NCI-H2227 (cell line): ENCODE measurements around the gene C2CD4C.
"Not testable (repeated sequence)": the region's sequence is repeated elsewhere in the genome, so short reads cannot be mapped to it uniquely, and the experiment has no call there.

Source experiments
- DNase-seq: peaks from one replicate; lab custom pipeline; 2025; ENCODE audit not compliant: unreplicated experiment; lab: John Stamatoyannopoulos, UW

C2CD4C gene

GRCh38 chr19:401866-402511, 7.0 kb downstream of the C2CD4C start:
- DNase-seq: peak; percentile 67

- no peak for DNase-seq
Measured at GRCh38 chr19:400976-401865, 7.7 kb downstream of the C2CD4C start.

- no peak for DNase-seq
Measured at GRCh38 chr19:399370-399769, 9.6 kb downstream of the C2CD4C start.

GRCh38 chr19:398719-399118, 10.2 kb downstream of the C2CD4C start:
- DNase-seq: no peak

GRCh38 chr19:397941-398706, 10.8 kb downstream of the C2CD4C start:
- DNase-seq: no peak

GRCh38 chr19:397321-397720, 11.6 kb downstream of the C2CD4C start:
- DNase-seq: no peak

GRCh38 chr19:395467-395866, 13.5 kb downstream of the C2CD4C start:
- DNase-seq: no peak

GRCh38 chr19:394857-395256, 14.1 kb downstream of the C2CD4C start:
- DNase-seq: not testable (repeated sequence)

- DNase-seq: not testable (repeated sequence)
Measured at GRCh38 chr19:393560-393959, 15.4 kb downstream of the C2CD4C start.

- no peak for DNase-seq
Measured at GRCh38 chr19:392375-392970, 16.5 kb downstream of the C2CD4C start.

- DNase-seq: no peak
Measured at GRCh38 chr19:391726-392374, 17.1 kb downstream of the C2CD4C start.

GRCh38 chr19:391207-391557, 17.8 kb downstream of the C2CD4C start:
- DNase-seq: no peak

GRCh38 chr19:390386-391206, 18.4 kb downstream of the C2CD4C start:
- DNase-seq: no peak

GRCh38 chr19:389935-390289, 19.0 kb downstream of the C2CD4C start:
- no peak for DNase-seq

GRCh38 chr19:389255-389934, 19.6 kb downstream of the C2CD4C start:
- DNase-seq: no peak

GRCh38 chr19:388691-389090, 20.3 kb downstream of the C2CD4C start:
- DNase-seq: no peak

GRCh38 chr19:387777-388176, 21.2 kb downstream of the C2CD4C start:
- DNase-seq: no peak

- DNase-seq: not testable (repeated sequence)
Measured at GRCh38 chr19:386632-387301, 22.2 kb downstream of the C2CD4C start.

- DNase-seq: not testable (repeated sequence)
Measured at GRCh38 chr19:386189-386588, 22.8 kb downstream of the C2CD4C start.
